GM19438 (cell line): ENCODE data around the gene HIRA.

Source experiments
- ATAC-seq: cut with Tn5 transposase; IDR thresholded peaks from one replicate; pipeline ENCODE4 v1.9.1; 2021; ENCODE audit warnings: low read depth; ENCODE audit not compliant: unreplicated experiment

The HIRA gene

GRCh38 chr22:19359554-19360299, 71.8 kb downstream of the HIRA start:
- ATAC-seq: no peak

DNA sequence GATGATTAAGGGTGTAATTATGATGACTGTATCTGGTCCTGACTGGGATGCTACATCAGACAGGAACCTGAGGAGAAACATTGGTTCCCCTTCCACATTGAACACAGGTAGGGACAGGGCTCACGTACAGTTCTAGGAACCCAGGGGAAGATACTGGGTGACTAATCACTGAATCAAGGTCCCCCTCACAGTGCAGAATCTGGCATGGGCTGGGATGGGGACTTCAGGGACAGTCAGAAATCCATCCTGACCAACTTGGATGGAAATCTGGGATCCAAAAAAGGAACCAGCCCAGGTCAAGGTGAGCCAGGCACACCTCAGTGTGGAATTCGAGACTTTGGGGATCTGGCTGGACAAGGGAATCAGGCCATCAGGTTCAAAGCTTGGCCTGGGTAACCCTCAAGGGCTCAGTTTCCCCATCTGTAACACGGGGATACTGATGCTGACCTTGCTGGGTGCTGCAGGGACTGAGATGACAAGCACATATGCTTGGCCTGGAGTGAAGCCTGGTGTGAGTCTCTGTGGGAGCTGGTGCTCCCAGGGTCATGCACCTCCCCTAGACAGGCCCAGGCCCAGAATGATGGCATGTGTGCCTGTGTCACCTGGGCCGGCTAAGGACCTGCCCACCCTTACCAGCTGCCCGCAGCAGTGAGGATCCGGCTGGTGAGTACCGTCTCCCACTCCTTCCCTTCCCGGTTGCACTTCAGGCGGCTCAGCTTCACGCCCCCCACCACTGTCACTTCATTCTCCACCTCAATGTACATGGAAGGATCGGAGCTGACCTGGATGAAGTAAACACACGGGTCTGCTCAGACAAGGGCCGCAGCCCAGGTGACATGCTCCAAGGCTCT, 72.6 kb downstream of the HIRA start:
- no peak for ATAC-seq

- no peak for ATAC-seq
Observed at GRCh38 chr22:19358195-19358594, 73.3 kb downstream of the HIRA start.

- ATAC-seq: no peak
Observed at GRCh38 chr22:19357270-19358105, 74.0 kb downstream of the HIRA start.

- no peak for ATAC-seq
Observed at GRCh38 chr22:19356708-19357269, 74.7 kb downstream of the HIRA start.

- ATAC-seq: no peak
Observed at GRCh38 chr22:19355413-19356157, 75.9 kb downstream of the HIRA start.

DNA sequence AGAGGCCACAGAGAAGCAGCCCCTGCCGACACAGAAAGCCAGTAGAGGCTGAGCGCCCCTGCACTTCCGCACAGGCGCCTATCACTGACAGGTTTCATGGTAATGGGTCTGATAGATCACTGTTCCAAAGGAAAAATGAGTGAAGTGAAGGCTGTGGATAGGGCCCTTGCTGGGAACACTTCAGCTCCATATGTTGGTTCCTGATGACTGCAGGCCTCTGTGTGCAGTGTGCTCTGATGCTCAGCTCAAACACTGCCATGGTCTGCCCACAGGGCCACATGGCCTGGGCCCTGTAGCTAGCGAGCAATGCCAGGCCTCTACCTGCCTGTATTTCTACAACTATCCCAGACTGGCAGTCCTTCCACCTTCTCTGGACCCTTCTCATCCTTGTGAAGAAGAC, 77.3 kb downstream of the HIRA start:
- ATAC-seq: no peak

- no peak for ATAC-seq
Observed at GRCh38 chr22:19353363-19354131, 78.0 kb downstream of the HIRA start.

DNA sequence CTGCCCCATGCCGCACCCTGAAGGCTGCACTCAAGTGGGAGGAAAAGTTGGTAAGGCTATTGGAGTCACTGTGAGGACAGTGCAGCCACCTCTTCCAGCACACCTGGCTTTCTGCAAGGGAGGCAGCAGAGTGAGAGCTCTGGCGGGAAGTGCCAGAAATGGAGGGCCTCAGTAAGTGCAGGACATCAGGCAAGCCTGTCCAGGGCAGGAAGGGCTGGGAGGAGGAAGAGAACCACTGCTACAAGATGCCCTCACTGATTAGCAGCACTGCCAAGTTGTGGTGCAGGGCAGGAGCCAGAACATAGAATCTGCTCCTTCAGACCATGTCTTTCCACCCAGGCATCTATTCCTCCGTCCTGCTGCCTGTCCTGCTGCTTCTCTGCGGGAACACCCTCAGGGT, 78.8 kb downstream of the HIRA start:
- no peak for ATAC-seq

DNA sequence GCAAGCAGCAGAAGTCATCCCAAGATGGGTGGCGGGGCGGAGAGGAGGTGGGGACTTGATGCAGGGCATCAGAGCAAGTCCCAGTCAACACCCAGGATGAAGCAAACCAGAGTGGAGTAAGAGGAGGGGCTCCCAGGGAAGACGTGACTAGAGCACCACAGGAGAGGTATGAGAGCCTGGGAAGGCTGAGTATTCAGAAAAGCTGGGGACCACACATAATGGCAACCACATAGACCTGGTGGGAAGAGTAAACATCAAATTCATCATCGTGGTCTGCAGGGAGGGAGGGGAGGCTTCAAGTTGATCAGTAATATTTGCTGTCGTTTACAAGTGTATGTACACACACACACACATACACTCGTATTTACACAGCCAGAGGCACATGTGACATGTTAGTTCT, 79.3 kb downstream of the HIRA start:
- ATAC-seq: no peak

DNA sequence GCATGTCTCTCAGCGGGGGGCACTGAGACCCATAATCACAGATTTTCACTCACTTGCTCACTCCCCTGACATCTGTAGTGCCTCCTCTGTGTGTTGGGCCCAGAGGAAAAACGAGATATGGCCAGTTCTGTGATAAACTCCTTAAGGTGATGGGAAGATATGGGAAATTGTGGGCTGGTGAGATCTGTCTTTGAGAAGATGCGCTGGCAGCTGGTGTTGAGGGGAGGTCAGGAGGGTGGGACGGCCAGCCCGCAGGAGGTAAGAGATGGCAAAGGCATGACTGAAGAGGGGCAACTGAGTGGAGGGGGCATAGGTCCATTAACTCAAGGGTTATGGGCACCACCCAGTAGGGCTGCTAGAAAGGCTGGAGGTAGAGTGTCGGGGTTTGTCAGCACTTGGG, 79.9 kb downstream of the HIRA start:
- ATAC-seq: no peak

DNA sequence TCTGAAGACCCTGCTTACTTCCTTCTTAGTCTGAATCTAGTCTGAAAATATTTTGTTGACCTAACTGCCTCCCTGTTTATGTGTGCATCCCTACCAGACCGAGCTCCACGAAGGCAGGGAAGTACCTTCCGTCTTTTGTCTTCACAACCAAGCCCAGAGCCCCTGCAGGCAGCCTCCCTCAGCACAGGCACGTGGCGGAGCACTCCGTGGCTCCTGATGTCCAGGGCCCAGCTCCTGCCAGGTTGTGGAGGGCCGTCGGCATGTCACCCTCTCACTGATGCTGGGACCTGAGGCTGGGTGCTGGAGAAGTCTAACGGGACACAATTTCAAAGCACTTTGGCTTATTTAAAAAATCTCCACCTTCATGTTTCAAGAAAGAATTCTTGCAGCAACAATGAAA, 80.6 kb downstream of the HIRA start:
- no peak for ATAC-seq

GRCh38 chr22:19350476-19350859, 81.1 kb downstream of the HIRA start:
- ATAC-seq: no peak

- no peak for ATAC-seq
Observed at GRCh38 chr22:19349778-19350475, 81.6 kb downstream of the HIRA start.

GRCh38 chr22:19346677-19347265, 84.8 kb downstream of the HIRA start:
- no peak for ATAC-seq

GRCh38 chr22:19344420-19344819, 87.1 kb downstream of the HIRA start:
- no peak for ATAC-seq

DNA sequence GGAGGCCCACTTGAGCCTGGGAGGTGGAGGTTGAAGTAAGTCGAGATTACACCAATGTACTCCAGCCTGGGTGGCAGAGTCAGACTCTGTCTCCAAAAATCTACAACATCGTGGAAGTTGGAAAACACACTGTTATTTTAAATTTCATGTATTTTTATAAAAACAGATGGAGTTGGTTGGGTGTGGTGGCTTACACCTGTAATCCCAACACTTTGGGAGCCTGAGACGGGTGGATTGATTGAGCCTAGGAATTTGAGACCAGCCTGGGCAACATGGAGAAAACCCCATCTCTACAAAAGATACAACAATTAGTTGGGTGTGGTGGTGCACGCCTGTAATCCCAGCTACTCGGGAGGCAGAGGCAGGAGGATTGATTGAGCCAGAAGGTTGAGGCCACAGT, 88.1 kb downstream of the HIRA start:
- ATAC-seq: no peak

GRCh38 chr22:19341500-19341899, 90.0 kb downstream of the HIRA start:
- no peak for ATAC-seq
